ENCODE measurements around the gene COX6B2.
A peak's percentile ranks its signal among the peaks of the same experiment; 100 is the strongest.
"Not testable (repeated sequence)": the region's sequence is repeated elsewhere in the genome, so short reads cannot be mapped to it uniquely, and the experiment has no call there.

Gene COX6B2

GRCh38 chr19:55341595-55342531 is 12.7 kb downstream of the COX6B2 start:
- DNase-seq (ENCODE audit: low read depth) = no peak

GRCh38 chr19:55341171-55341588 is 13.3 kb downstream of the COX6B2 start:
- no peak for DNase-seq (ENCODE audit: low read depth)

GRCh38 chr19:55340784-55341147 is 13.8 kb downstream of the COX6B2 start:
- DNase-seq (ENCODE audit: low read depth) = no peak

GRCh38 chr19:55339889-55340783 is 14.4 kb downstream of the COX6B2 start:
- no peak for DNase-seq (ENCODE audit: low read depth)

GRCh38 chr19:55339105-55339888 is 15.2 kb downstream of the COX6B2 start, which contains the start of gene KMT5C:
KMT5C (plus strand) TSS chr19:55339876; CDS start chr19:55341937, 2,061 bp downstream.
- peak; percentile 100 for DNase-seq (ENCODE audit: low read depth)

GRCh38 chr19:55336101-55336500 is 18.4 kb downstream of the COX6B2 start:
- DNase-seq (ENCODE audit: low read depth) = peak; percentile 57

GRCh38 chr19:55333870-55334269 is 20.6 kb downstream of the COX6B2 start:
- DNase-seq (ENCODE audit: low read depth) = no peak

GRCh38 chr19:55329791-55330190 is 24.7 kb downstream of the COX6B2 start:
- peak; percentile 27 for DNase-seq (ENCODE audit: low read depth)

- DNase-seq (ENCODE audit: low read depth) = not testable (repeated sequence)
Observed at GRCh38 chr19:55328774-55329318, 25.7 kb downstream of the COX6B2 start.

- no peak for DNase-seq (ENCODE audit: low read depth)
Observed at GRCh38 chr19:55325172-55325571, 29.3 kb downstream of the COX6B2 start, which contains the start of gene TMEM150B. TMEM150B (minus strand) TSS chr19:55325341; CDS start chr19:55321036, 4,305 bp downstream.

- no peak for DNase-seq (ENCODE audit: low read depth)
Observed at GRCh38 chr19:55324662-55325061, 29.9 kb downstream of the COX6B2 start.

GRCh38 chr19:55322204-55322885 is 32.2 kb downstream of the COX6B2 start:
- DNase-seq (ENCODE audit: low read depth) = no peak

- no peak for DNase-seq (ENCODE audit: low read depth)
Observed at GRCh38 chr19:55321466-55322137, 32.9 kb downstream of the COX6B2 start.

GRCh38 chr19:55320844-55321419 is 33.6 kb downstream of the COX6B2 start:
- DNase-seq (ENCODE audit: low read depth) = no peak

- no peak for DNase-seq (ENCODE audit: low read depth)
Observed at GRCh38 chr19:55319785-55320184, 34.7 kb downstream of the COX6B2 start.

- no peak for DNase-seq (ENCODE audit: low read depth)
Observed at GRCh38 chr19:55316646-55317045, 37.9 kb downstream of the COX6B2 start.

- no peak for DNase-seq (ENCODE audit: low read depth)
Observed at GRCh38 chr19:55315956-55316525, 38.5 kb downstream of the COX6B2 start.

- DNase-seq (ENCODE audit: low read depth) = no peak
Observed at GRCh38 chr19:55314396-55314795, 40.1 kb downstream of the COX6B2 start.

All from GM04503 (cell line).